HG02885 (cell line): ENCODE measurements around the gene TMEM45B.
A peak's percentile ranks its signal among the peaks of the same experiment; 100 is the strongest.
"Not testable (repeated sequence)": the region's sequence is repeated elsewhere in the genome, so short reads cannot be mapped to it uniquely, and the experiment has no call there.

Source experiments
- ATAC-seq: cut with Tn5 transposase; IDR thresholded peaks from one replicate; pipeline ENCODE4 v1.9.1; 2021; ENCODE audit warnings: mild to moderate bottlenecking; ENCODE audit not compliant: unreplicated experiment, poor library complexity

The TMEM45B gene

DNA sequence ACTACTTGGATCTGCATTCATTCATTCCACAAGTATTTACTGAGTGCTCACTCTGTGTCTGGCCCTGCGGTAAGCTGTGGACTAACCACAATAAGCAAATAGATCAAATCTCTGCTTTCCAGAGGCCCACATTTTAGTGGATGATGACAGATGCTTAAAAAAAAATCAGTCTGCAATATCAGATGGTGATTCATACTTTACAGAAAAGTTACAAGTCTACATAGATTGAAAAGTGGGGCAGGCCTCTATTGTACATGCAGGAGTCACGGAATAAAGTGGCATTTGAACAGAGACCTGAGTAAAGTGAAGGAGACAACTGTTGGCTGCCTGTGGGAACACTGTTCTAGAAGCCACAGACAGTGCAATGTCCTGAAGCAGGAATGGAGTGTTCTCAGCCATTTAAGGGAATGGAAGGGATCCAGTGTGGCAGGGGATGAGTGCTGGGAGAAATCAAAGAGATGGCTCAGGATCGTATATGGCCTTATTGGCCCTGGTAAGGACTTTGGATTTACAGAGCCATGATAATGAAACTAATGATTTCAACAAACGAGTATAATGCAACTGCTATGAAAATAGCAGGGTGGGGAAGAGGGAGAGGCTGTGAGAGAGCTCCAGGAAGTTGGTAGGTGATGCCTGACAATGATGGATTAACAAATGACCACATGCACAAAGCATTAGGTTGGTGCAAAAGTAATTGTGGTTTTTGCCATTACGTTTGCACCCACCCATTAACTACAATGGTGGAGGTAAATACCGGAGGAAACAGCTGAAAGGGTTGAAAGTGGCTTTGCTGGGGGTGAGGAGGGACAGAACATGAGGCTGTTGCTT, 31.1 kb downstream of the TMEM45B start:
- ATAC-seq, result no peak

GRCh38 chr11:129847361-129847760, 31.7 kb downstream of the TMEM45B start:
- ATAC-seq, result not testable (repeated sequence)

DNA sequence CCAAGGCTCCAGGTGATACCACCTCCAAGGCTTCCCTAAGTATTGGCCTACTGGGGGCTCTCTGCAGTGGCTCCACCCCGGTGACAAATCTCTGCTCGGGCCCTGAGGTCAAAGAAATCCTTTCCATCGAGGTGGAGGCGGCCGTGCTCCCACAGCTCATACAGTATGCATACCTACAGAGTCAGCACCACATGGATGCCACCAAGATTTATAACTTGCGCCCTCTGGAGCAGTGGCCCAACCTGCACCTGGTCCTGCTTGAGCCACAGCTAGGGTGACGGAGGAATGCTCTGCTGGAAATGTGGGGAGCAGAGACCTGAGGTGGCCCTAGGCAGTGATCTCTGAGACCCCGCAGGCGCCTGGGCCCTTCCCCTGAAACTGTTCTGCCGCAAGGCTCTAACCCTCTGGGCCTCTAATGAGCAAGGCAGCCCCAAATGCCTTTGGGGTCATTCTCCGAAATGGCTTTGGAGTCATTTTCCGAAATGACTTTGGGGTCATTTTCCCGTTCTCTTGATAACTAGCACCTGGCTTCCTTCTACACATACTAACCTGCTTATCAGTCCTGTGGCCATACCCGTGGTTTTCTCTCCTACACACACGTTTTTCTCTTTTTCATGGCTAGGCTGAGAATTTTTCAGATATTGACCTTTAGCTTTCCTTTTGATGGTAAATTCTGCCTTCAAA, 33.9 kb downstream of the TMEM45B start:
- ATAC-seq, result no peak

GRCh38 chr11:129852125-129852740, 36.6 kb downstream of the TMEM45B start:
- ATAC-seq, result no peak

DNA sequence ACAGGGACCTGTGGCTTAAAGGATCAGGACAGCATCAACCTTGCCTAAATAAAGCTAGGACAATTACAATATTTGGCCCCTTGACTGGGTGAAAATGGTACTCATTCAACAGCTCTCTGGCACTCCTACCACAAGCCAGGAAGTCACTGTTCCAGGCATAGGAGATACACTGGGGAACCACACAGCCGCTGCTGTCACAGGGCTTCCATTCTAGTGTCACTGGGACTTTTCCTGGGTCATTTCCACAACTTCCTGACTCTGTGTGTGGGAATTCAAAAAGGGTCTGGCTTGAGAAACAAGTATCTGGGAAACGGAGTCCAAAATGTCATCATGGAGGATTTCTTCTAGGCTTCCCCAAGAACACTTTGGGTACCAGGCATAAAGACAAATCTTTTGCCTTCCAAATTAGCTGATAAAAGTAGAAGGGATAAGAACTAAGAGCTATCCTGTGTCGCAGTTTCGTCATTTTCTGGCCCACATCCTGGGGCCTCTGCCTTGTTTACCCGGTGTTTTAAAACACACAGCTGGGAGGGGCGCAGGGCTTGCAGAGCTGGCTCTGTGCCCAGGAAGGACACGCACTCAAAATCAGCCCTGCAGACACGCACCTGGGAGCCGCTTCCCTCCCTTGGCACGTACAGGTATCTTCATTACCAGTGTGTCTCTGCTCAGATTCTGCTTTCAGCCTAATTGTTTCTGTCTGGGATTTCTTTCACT, 38.0 kb downstream of the TMEM45B start:
- ATAC-seq, result no peak

- ATAC-seq, result no peak
These were observed 38.7 kb downstream of the TMEM45B start for GRCh38 chr11:129854232-129854805.

DNA sequence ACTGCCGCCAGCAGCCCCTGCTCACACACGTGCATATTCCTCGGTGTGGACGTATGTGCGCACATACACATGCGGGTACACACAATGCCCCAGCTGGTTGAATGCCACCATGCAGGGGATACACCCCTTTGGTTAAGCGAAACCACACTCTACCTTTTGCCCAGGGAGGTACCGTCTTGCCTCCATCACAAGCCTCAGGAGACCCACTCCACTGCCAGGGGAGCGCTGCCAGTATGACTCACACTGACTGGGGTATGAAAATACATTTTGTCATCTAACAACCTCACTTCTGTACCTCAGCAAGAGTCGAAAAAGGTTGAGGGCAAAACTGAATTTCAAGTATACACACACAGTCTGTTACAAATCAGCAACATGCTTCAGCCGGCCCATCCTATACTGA, 39.4 kb downstream of the TMEM45B start:
- no peak for ATAC-seq

DNA sequence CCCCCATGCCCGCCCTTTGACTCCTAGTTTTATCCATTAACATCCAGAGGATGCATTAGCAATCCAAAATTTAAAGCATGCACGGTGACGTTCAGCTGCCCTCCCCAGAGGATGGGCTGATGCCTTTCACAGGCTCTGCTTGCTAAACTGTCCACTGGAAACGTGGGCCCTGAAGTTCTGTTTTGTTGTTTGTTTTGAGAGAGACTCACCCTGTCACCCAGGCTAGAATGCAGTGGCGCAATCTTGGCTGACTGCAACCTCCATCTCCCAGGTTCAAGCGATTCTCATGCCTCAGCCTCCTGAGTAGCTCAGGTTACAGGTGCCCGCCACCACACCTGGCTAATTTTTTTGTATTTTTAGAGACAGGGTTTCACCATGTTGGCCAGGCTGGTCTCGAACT, 40.4 kb downstream of the TMEM45B start:
- no peak for ATAC-seq

- no peak for ATAC-seq
These were observed 46.3 kb downstream of the TMEM45B start for GRCh38 chr11:129861702-129862522.

DNA sequence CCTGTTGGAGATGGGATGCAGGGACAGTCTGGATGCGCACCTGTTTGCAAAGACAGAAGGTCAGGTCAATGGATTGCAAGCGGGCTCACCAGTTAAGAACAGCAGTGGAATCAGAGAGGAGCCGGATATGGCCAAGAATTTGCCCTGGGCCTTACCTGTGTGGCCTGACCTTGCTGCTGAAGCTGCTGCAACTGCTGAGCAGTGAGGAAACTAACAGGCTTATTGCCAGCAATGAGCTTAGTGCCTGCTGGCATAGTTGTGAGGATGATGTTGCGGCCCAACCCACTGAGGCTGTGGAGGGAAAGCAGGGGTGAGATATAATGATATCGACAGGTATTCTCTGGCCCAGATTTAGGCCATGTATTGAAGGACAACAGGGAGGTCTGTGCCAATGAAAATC, 49.2 kb downstream of the TMEM45B start:
- ATAC-seq, result no peak

GRCh38 chr11:129865701-129866100, 50.1 kb downstream of the TMEM45B start:
- ATAC-seq, result no peak

DNA sequence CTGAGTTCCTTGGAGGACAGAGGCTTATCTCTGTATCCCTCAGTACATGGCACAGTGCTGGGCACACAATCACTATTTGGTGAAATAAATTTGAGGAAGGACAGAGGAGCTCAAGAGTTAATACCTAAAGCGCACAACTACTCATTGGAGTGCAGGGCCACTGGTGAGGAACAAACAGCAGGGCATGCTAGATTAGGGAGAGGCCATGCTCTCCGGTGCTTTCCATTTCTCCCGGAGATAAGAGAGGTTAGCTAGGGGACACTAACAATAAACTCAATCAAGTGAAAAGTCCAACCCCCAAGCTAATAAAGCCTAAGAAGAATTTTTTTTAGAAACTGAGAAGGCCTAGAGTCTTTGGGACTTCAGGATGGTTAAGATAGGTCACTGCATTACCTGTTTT, 50.7 kb downstream of the TMEM45B start:
- ATAC-seq, result no peak

- not testable (repeated sequence) for ATAC-seq
These were observed 53.0 kb downstream of the TMEM45B start for GRCh38 chr11:129868626-129869025.

GRCh38 chr11:129871914-129872313, 56.3 kb downstream of the TMEM45B start:
- ATAC-seq, result no peak

GRCh38 chr11:129880311-129880710, 64.7 kb downstream of the TMEM45B start:
- ATAC-seq, result no peak

- ATAC-seq, result peak; percentile 67
These were observed 66.0 kb downstream of the TMEM45B start for GRCh38 chr11:129881570-129882170.

DNA sequence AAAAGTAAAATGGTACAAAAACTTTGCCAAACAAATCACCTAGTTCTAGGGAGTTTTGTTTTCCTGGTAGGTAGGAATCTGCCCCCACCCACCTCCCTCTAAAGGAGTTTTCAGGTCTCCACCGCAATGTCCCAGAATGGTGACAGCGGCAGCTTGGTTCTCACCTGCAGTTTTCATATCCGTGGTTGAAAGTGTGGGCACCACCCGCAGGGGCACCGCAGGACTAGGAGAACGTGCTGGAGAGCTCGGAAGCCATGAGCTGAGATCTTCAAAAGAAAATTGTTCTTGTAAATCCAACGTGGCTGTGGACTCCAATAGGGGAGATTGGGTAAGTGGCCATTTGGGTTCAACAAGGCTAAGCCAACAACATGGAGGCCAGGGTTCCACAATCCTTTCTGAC, 68.9 kb downstream of the TMEM45B start:
- ATAC-seq, result no peak

- ATAC-seq, result no peak
These were observed 69.7 kb downstream of the TMEM45B start for GRCh38 chr11:129885381-129885780.

DNA sequence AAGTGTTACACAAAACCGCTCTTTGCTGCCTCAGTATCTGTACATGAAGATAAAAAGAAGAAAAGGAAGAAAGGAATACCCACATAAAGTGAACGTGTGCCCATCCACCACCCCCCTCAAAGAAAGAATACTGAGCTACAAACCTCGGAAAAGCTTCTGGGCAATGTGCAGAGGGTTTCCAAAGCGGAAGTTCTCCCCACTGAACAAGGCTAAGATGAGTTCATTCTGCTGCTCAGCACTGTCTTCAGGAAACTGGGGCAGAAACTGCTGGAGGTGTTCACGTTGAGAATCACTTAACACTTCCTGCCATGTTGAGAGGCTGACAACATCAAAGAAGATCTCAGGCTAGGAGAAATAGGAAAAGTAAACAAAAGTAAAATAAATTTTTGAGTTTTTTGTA, 72.8 kb downstream of the TMEM45B start:
- ATAC-seq, result no peak
